WTC11 (cell line): ENCODE measurements around the gene AMPD1. TPM values are rescaled to one million over a fixed set of nuclear protein-coding genes. Genes with fewer than 3 reads are reported as not detected.

Source experiments
- total RNA-seq: library from RNA; stranded (reverse); gene quantifications from 3 replicates; pipeline ENCODE4 v1.2.3, GENCODE V29; 2021

The AMPD1 gene
- total RNA-seq, 1 experiment from 2014 or later = not detected

Other genes starting within 250 kb of the AMPD1 start
- gene TRIM33, start 184.3 kb downstream of the AMPD1 start, total RNA-seq = 42.0 to 44.5 TPM (median 42.7 TPM) in 3 replicates
- gene BCAS2, start 113.9 kb downstream of the AMPD1 start, total RNA-seq = 39.0 to 43.3 TPM (median 42.7 TPM) in 3 replicates
- gene DENND2C, start 25.5 kb downstream of the AMPD1 start, total RNA-seq = 2.6 to 2.9 TPM (median 2.8 TPM) in 3 replicates
- 53.5 to 63.4 TPM (median 59.0 TPM) in 3 replicates for gene NRAS, start 21.2 kb upstream of the AMPD1 start, total RNA-seq
- 587 to 595 TPM (median 591 TPM) in 3 replicates for gene CSDE1, start 62.4 kb upstream of the AMPD1 start, total RNA-seq
- gene SIKE1, start 85.1 kb upstream of the AMPD1 start, total RNA-seq = 65.2 to 75.2 TPM (median 68.7 TPM) in 3 replicates
- 0.34 TPM in 1 of 3 replicates, not detected in the others for gene SYCP1, start 159.3 kb upstream of the AMPD1 start, total RNA-seq